Right lobe of liver (tissue), 6 donors: ENCODE measurements around the gene KRTAP24-1. TPM values are rescaled to one million over a fixed set of nuclear protein-coding genes. Genes with fewer than 3 reads are reported as not detected.

Experiments
- ATAC-seq, 4 donors: fragments of 200-7000 bp; cut with Tn5 transposase; one replicate each; pipeline ENCODE4 v1.9.1; 2020; ENCODE audit warnings: mild to moderate bottlenecking in 4 of 4, moderate library complexity in 4 of 4
- DNase-seq, 3 donors: peaks; one replicate each; pipeline ENCODE4 v3.0.0-alpha.2; 2020
- H3K27ac ChIP-seq, 3 donors: fragments of 200-600 bp; one replicate each; pipeline ENCODE4 v1.8.0; 2022
- H3K27me3 ChIP-seq, 2 donors: fragments of 200-600 bp; one replicate each; pipeline ENCODE4 v1.8.0; 2022
- H3K36me3 ChIP-seq, 4 donors: fragments of 200-600 bp; sonication (generic) in 1 of 4; one replicate each; pipeline versions ENCODE4 v1.5.1 to v1.8.0; 2017 to 2022; ENCODE audit warnings: control low read depth in 1 of 4
- H3K4me1 ChIP-seq, 4 donors: fragments of 200-600 bp; sonication (generic) in 1 of 4; one replicate each; pipeline versions ENCODE4 v1.5.1 to v1.8.0; 2017 to 2022; ENCODE audit warnings: control low read depth in 1 of 4
- H3K4me3 ChIP-seq, 3 donors: fragments of 200-600 bp; one replicate each; pipeline ENCODE4 v1.8.0; 2022
- H3K9me3 ChIP-seq, 4 donors: fragments of 200-600 bp; sonication (generic) in 1 of 4; one replicate each; pipeline versions ENCODE4 v1.5.1 to v1.8.0; 2017 to 2022; ENCODE audit warnings: control low read depth in 1 of 4
- CTCF ChIP-seq, 4 donors: fragments of 200-600 bp in 3 of 4; fragments of 450-650 bp in 1 of 4; IDR thresholded peaks; one replicate each; pipeline versions ENCODE4 v1.5.1 to v1.8.0; 2016 to 2022; ENCODE audit warnings: antibody characterized with exemption in 4 of 4, mild to moderate bottlenecking in 2 of 4
- POLR2A ChIP-seq: fragments of 450-650 bp; IDR thresholded peaks from one replicate; pipeline ENCODE4 v1.6.1; 2017; ENCODE audit warnings: antibody characterized with exemption, mild to moderate bottlenecking
- WGBS: methylation state at CpG from one replicate; pipeline ENCODE4 v1.1.6; 2018; ENCODE audit warnings: low coverage, low lambda C conversion rate; ENCODE audit not compliant: insufficient coverage; ENCODE audit errors: missing lambda C conversion rate; 5-methylcytosine and 5-hydroxymethylcytosine counted together
- intact Hi-C, 2 donors: fragments of 100-400 bp; cut with DNase I; formaldehyde crosslinking; loops; one replicate each; pipeline versions ENCODE4 v1.11.2 to v1.14.1; 2022
- total RNA-seq, 6 experiments: library from RNA; depleted of rRNA in 2 of 6; stranded (reverse); fragments of >200 nt in 2 of 6; fragmentation: NEBNext Ultra II Directional in 3 of 6; extraction: Animal tissue kit (Norgen Biotek cat#: 25700) in 3 of 6; gene quantifications; one replicate each; pipeline versions ENCODE4 v1.1.0 to v1.2.4, GENCODE V29; 2016 to 2023
- donor health status: DM: no; HTN: yes; CAD: no.
- donor health status: DM: no; HTN: no; CAD: no.
- donor health status: DM: no; HTN: no; CAD: no.
- donor health status: DM: no; HTN: yes; CAD: no.
- donor health status: DM: no; HTN: yes; CAD: no.

Gene KRTAP24-1
- total RNA-seq, 6 experiments from 2014 or later = not detected

- no peak for TF ChIP-seq POLR2A
- TF ChIP-seq CTCF (IDR thresholded peaks at IDR 0.05) = no peak
- ATAC-seq (no peak), DNase-seq (no peak)
- intact Hi-C loops = no loop called here
- no peak overlapping the region for H3K4me3 ChIP-seq
- 45% methylated on average over 5 of the region's 5 CpGs for WGBS
- H3K27me3 ChIP-seq = no peaks in the 10 kb centered on the region
- H3K36me3 ChIP-seq = no peaks in the 10 kb centered on the region
- H3K9me3 ChIP-seq = no peaks in the 10 kb centered on the region
- no peaks in the 10 kb centered on the region for H3K4me1 ChIP-seq
- no peak overlapping the region for H3K27ac ChIP-seq
Measured at GRCh38 chr21:30271156-30271555, 11.6 kb downstream of the KRTAP24-1 start.

- Histone ChIP-seq H3K9me3 (no peaks in the 10 kb centered on the region), H3K4me1 (no peaks in the 10 kb centered on the region), H3K27me3 (no peaks in the 10 kb centered on the region), H3K27ac (no peak overlapping the region), H3K36me3 (no peaks in the 10 kb centered on the region), H3K4me3 (no peak overlapping the region)
- DNase-seq (no peak), ATAC-seq (no peak)
- intact Hi-C loops = no loop called here
- TF ChIP-seq POLR2A = no peak
- WGBS = 56% methylated on average over 3 of the region's 3 CpGs
Measured at GRCh38 chr21:30269803-30270530, 12.8 kb downstream of the KRTAP24-1 start.

- Histone ChIP-seq H3K27ac (no peak overlapping the region), H3K9me3 (no peaks in the 10 kb centered on the region), H3K4me3 (no peak overlapping the region), H3K27me3 (no peaks in the 10 kb centered on the region), H3K36me3 (no peaks in the 10 kb centered on the region), H3K4me1 (no peaks in the 10 kb centered on the region)
- DNase-seq = no peak
- 44% methylated on average over 5 of the region's 5 CpGs for WGBS
- ATAC-seq = no peak
- no peak for TF ChIP-seq POLR2A
- peak in 1 of 4 donors; percentile 14 for TF ChIP-seq CTCF (IDR thresholded peaks at IDR 0.05)
- intact Hi-C loops = no loop called here
Measured at GRCh38 chr21:30268608-30269197, 14.0 kb downstream of the KRTAP24-1 start.

- no peak overlapping the region for H3K27ac ChIP-seq
- ATAC-seq (peak in 2 of 4 donors; percentile 25 to 56), DNase-seq (no peak)
- 51% methylated on average over 4 of the region's 4 CpGs for WGBS
- no peaks in the 10 kb centered on the region for H3K36me3 ChIP-seq
- TF ChIP-seq POLR2A = no peak
- TF ChIP-seq CTCF (IDR thresholded peaks at IDR 0.05) = peak; percentile 14 to 39 (median 26)
- H3K4me1 ChIP-seq = no peaks in the 10 kb centered on the region
- H3K27me3 ChIP-seq = no peaks in the 10 kb centered on the region
- no peak overlapping the region for H3K4me3 ChIP-seq
- intact Hi-C loops = no loop called here
- H3K9me3 ChIP-seq = no peaks in the 10 kb centered on the region
Measured at GRCh38 chr21:30257773-30258172, 25.0 kb downstream of the KRTAP24-1 start.

- TF ChIP-seq POLR2A (no peak), CTCF (IDR thresholded peaks at IDR 0.05) (no peak)
- DNase-seq (no peak), ATAC-seq (no peak)
- intact Hi-C loops = no loop called here
- Histone ChIP-seq H3K27ac (no peak overlapping the region), H3K27me3 (no peaks in the 10 kb centered on the region), H3K9me3 (no peaks in the 10 kb centered on the region), H3K4me3 (no peak overlapping the region), H3K4me1 (no peaks in the 10 kb centered on the region), H3K36me3 (no peaks in the 10 kb centered on the region)
- WGBS = 84% methylated on average over 3 of the region's 4 CpGs
Measured at GRCh38 chr21:30256100-30256499, 26.6 kb downstream of the KRTAP24-1 start.
